Thoracic aorta (tissue), 2 donors: ENCODE results near the gene MBD2. TPM values are rescaled to one million over a fixed set of nuclear protein-coding genes. Genes with fewer than 3 reads are reported as not detected.

Experiments
- ATAC-seq: fragments of 150-250 bp; one replicate; pipeline ENCODE4 v1.8.0; 2017; ENCODE audit warnings: low read depth; ENCODE audit not compliant: insufficient number of reproducible peaks, low FRiP score
- DNase-seq: peaks from one replicate; pipeline ENCODE4 v3.0.0-alpha.2; 2020; ENCODE audit warnings: low spot score
- H3K27ac ChIP-seq, 2 donors: fragments of 200-600 bp; sonication (generic); 1 replicate in 1 of 2; 2 replicates in 1 of 2; pipeline ENCODE4 v1.5.1; 2016; ENCODE audit warnings: mild to moderate bottlenecking in 2 of 2, moderate library complexity in 2 of 2
- H3K27me3 ChIP-seq: fragments of 200-600 bp; sonication (generic); replicated peaks from 2 replicates; pipeline ENCODE4 v1.6.0; 2016; ENCODE audit warnings: mild to moderate bottlenecking; ENCODE audit not compliant: insufficient read depth
- H3K36me3 ChIP-seq: fragments of 200-600 bp; sonication (generic); one replicate; pipeline ENCODE4 v1.5.1; 2016
- H3K4me1 ChIP-seq, 2 donors: fragments of 200-600 bp; sonication (generic); 1 replicate in 1 of 2; 2 replicates in 1 of 2; pipeline versions ENCODE4 v1.5.1 to v1.6.0; 2016; ENCODE audit warnings: low read depth in 2 of 2, mild to moderate bottlenecking in 1 of 2; ENCODE audit not compliant: control insufficient read depth in 1 of 2
- H3K4me3 ChIP-seq: fragments of 200-600 bp; sonication (generic); 2 replicates; pipeline ENCODE4 v1.5.1; 2016; ENCODE audit warnings: mild to moderate bottlenecking
- H3K9me3 ChIP-seq: fragments of 200-600 bp; sonication (generic); 2 replicates; pipeline ENCODE4 v1.5.1; 2016
- total RNA-seq, 2 donors: library from RNA; depleted of rRNA; stranded (reverse); fragments of >200 nt; gene quantifications; one replicate each; pipeline versions ENCODE4 v1.1.0 to v1.2.3, GENCODE V29; 2016
- TF ChIP-seq, protein P1 (sequence below): fragments of 200-600 bp; sonication (generic); IDR thresholded peaks from one replicate; pipeline ENCODE4 v1.5.1; 2019; ENCODE audit warnings: antibody characterized with exemption

Gene MBD2
- total RNA-seq, 2 donors from 2014 or later, result 43.5 to 49.3 TPM

DNA sequence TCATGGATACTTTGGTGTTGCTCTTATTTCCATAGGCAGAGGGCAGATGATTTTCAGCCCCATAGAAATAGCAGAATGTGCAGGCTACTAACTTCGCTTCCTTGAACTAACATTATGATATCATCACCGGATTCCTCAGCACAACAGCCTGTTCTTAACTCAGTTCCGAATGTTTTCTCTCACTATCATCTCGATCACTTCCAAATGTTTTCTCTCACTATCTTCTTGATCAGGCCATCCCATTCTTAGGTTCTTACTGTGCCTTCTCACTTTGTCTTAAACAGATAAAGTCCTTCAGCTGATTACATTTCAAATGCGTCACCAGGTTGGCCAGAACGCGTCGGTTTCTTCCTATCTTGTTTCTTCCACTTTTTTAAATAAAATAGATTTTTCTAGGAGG, 11.4 kb upstream of the MBD2 start:
- Histone ChIP-seq H3K4me3 (no peak overlapping the region), H3K9me3 (no peaks in the 10 kb centered on the region), H3K27ac (no peak overlapping the region), H3K36me3 (no peaks in the 10 kb centered on the region), H3K4me1 (peaks cover 0 to 9% of the 10 kb centered on the region in 2 donors), H3K27me3 (no peaks in the 10 kb centered on the region)
- TF ChIP-seq, protein P1, sequence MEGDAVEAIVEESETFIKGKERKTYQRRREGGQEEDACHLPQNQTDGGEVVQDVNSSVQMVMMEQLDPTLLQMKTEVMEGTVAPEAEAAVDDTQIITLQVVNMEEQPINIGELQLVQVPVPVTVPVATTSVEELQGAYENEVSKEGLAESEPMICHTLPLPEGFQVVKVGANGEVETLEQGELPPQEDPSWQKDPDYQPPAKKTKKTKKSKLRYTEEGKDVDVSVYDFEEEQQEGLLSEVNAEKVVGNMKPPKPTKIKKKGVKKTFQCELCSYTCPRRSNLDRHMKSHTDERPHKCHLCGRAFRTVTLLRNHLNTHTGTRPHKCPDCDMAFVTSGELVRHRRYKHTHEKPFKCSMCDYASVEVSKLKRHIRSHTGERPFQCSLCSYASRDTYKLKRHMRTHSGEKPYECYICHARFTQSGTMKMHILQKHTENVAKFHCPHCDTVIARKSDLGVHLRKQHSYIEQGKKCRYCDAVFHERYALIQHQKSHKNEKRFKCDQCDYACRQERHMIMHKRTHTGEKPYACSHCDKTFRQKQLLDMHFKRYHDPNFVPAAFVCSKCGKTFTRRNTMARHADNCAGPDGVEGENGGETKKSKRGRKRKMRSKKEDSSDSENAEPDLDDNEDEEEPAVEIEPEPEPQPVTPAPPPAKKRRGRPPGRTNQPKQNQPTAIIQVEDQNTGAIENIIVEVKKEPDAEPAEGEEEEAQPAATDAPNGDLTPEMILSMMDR, result no peak
- ATAC-seq (no peak), DNase-seq (no peak)

DNA sequence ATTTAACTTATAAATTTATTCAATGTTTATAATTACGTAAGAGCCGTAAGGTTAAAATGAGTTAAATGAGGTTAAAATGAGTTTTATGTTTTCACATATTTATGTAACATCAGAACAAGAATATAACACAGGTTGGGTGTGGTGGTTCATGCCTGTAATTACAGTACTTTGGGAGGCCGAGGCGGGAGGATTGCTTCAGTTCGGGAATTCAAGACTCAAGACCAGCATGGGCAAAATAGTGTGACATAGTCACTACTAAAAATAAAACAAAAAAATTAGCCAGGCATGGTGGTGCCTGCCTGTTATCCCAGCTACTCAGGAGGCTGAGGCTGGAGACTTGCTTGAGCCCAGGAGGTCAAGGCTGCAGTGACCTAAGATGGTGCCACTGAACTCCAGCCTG, 9.3 kb upstream of the MBD2 start:
- no peak overlapping the region for H3K4me3 ChIP-seq
- H3K27me3 ChIP-seq, result no peaks in the 10 kb centered on the region
- H3K27ac ChIP-seq, result no peak overlapping the region
- no peaks in the 10 kb centered on the region for H3K9me3 ChIP-seq
- DNase-seq (no peak), ATAC-seq (no peak)
- H3K36me3 ChIP-seq, result no peaks in the 10 kb centered on the region
- H3K4me1 ChIP-seq, result peaks cover 0 to 3% of the 10 kb centered on the region in 2 donors
- TF ChIP-seq, protein P1, result no peak

DNA sequence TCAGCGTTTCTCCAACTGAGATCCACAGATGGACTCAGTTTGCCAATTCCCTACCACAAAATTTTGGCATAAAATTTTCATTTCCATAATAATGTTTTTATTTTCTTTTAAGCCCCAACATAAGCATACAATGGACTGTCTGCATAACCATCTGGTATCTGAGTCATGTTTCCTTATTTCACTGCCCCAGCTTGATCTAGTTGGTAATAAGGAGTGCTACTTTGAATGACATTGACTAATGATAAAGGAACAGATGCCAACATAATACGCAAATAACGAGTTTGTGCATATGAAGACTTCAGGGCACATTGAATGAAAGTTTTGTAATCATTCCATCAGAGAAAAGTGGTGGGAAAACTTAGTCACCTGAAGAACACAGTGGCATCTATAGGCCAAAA, 8.8 kb upstream of the MBD2 start:
- H3K4me3 ChIP-seq, result no peak overlapping the region
- TF ChIP-seq, protein P1, result no peak
- ATAC-seq, result no peak
- no peaks in the 10 kb centered on the region for H3K4me1 ChIP-seq
- DNase-seq, result no peak
- no peaks in the 10 kb centered on the region for H3K9me3 ChIP-seq
- H3K36me3 ChIP-seq, result no peaks in the 10 kb centered on the region
- no peak overlapping the region for H3K27ac ChIP-seq
- H3K27me3 ChIP-seq, result no peaks in the 10 kb centered on the region

DNA sequence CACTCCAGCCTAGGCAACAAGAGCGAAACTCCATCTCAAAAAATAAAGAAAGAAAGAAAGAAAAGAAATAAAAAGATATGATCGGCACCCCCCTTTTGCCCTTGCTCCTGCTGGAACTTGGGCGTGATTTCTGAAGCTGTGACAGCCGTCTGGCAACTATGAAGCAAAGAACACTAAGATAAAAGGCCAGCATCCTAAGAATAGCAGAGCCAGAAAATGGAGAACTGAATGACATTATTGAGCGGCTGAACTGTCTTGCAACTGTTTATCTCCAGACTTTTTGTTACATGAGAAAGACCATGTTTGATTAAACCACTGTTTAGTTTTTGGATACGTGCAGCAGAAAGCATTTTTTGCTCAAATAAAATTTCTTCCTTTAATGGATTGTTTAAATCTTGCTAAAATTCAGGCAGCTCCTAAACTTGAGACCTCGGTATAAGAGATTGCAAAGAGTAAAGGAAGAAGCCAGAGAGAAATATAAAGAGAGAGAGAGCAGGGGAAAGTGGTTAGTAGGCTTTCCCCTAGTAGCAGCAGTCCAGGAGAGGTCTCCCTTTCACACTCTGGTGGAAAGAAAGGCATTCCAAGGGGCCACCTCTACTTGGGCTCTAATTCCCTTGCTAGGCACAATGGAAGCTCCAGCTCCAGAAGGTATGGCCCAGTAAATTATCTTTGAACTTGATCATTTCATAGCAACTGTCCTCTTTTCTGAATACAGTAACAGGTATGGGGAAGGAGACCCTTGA, 8.2 kb upstream of the MBD2 start:
- Histone ChIP-seq H3K9me3 (no peaks in the 10 kb centered on the region), H3K36me3 (no peaks in the 10 kb centered on the region), H3K4me1 (no peaks in the 10 kb centered on the region), H3K27ac (no peak overlapping the region), H3K4me3 (no peak overlapping the region), H3K27me3 (no peaks in the 10 kb centered on the region)
- no peak for DNase-seq
- ATAC-seq, result no peak
- TF ChIP-seq, protein P1, result no peak

DNA sequence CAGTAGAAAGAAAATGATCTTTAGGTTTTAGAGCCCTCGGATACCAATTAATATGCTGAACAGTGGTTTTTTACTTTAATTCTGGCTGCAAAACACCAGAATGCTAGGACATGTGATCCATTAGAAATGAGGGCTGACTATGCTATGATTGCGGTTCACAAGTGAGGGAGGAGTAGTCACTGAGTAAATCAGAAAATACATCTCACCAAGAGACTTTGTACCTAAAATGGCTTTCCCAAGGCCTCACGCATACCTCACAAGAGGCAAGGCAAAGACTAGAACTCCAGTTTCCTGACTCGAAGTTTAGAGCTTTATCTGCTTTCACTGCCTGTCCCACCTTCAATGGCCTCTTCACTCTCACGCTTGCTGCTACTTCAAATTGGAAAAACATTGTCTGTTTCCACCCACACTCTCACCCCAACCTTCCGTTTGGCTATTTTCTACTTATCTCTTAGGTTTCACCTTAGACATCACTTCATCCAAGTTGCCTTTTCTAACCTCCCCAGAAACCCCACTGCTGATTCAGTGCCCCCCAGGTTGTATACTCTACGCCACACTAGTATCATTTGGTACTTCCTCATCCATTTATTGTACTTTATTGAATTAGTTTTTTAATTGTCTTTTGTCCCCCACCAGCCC, 5.1 kb upstream of the MBD2 start:
- Histone ChIP-seq H3K4me1 (peaks cover 0 to 3% of the 10 kb centered on the region in 2 donors), H3K36me3 (no peaks in the 10 kb centered on the region), H3K4me3 (no peak overlapping the region), H3K27me3 (no peaks in the 10 kb centered on the region), H3K27ac (no peak overlapping the region), H3K9me3 (no peaks in the 10 kb centered on the region)
- DNase-seq, result no peak
- TF ChIP-seq, protein P1, result no peak
- ATAC-seq, result no peak
